K562 (cell line): ENCODE results near the gene NDOR1. TPM values are rescaled to one million over a fixed set of nuclear protein-coding genes. Genes with fewer than 3 reads are reported as not detected.

Experiments
- ATAC-seq: fragments of 200-7000 bp; cut with Tn5 transposase; 3 replicates; pipeline ENCODE4 v1.9.1; 2020; ENCODE audit warnings: moderate library complexity
- BruUV-seq: library from RNA; stranded (reverse); fragments of 400-500 nt; replicated peaks from 2 replicates; lab custom pipeline; 2021; lab: Mats Ljungman, UMichigan
- CTCF ChIA-PET: fragments of 300-600 bp; formaldehyde crosslinking; extraction: SDS; loops from one replicate; lab custom pipeline; 2021; ENCODE audit warnings: low intra/inter-chr PET ratio; lab: Yijun Ruan, JAX
- POLR2A ChIA-PET: fragments of 300-600, 350-650 bp; sonication (Branson Sonifier 250); formaldehyde crosslinking; extraction: SDS; loops from one replicate; lab custom pipeline; 2021; ENCODE audit warnings: antibody characterized with exemption, inconsistent platforms; lab: Yijun Ruan, JAX
- DNase-seq, 4 experiments: peaks; one replicate each; pipeline versions ENCODE4 v3.0.0 to v3.0.0-alpha.2; 2011 to 2018; ENCODE audit warnings: low spot score in 3 of 4, mixed read lengths in 3 of 4; ENCODE audit errors: extremely low read depth in 1 of 4
- FAIRE-seq: peaks from 2 replicates; lab custom pipeline; 2011; peaks lifted over from hg19 to GRCh38; lab: Jason Lieb, UNC
- H2AFZ ChIP-seq: 2 replicates; pipeline ENCODE4 v1.6.0; 2011; ENCODE audit warnings: low read depth, low read length, control low read depth, inconsistent platforms
- H3K27ac ChIP-seq: fragments of 200-600 bp; 3 replicates; pipeline ENCODE4 v1.8.0; 2011; ENCODE audit warnings: low read depth, mild to moderate bottlenecking, control low read depth, inconsistent platforms, low read length, moderate library complexity, mixed read lengths; ENCODE audit errors: extremely low read depth
- H3K27me3 ChIP-seq, 2 experiments: fragments of 300-600 bp in 1 of 2; 2 replicates in 1 of 2; 3 replicates in 1 of 2; pipeline versions ENCODE4 v1.6.0 to v1.8.0; 2011; ENCODE audit warnings: inconsistent platforms in 2 of 2, low read length in 2 of 2, mild to moderate bottlenecking in 1 of 2, mixed read lengths in 1 of 2, moderate library complexity in 1 of 2; ENCODE audit not compliant: control insufficient read depth in 2 of 2, insufficient read depth in 2 of 2
- H3K36me3 ChIP-seq: fragments of 300-600 bp; 3 replicates; pipeline ENCODE4 v1.8.0; 2011; ENCODE audit warnings: mild to moderate bottlenecking, low read length, inconsistent platforms; ENCODE audit not compliant: control insufficient read depth, insufficient read depth
- H3K4me1 ChIP-seq, 2 experiments: fragments of 200-600 bp in 1 of 2; replicated peaks in 1 of 2; 2 replicates in 1 of 2; 3 replicates in 1 of 2; pipeline versions ENCODE4 v1.5.1 to v1.8.0; 2011; ENCODE audit warnings: inconsistent platforms in 2 of 2, low read length in 2 of 2, mild to moderate bottlenecking in 1 of 2, mixed read lengths in 1 of 2, moderate library complexity in 1 of 2; ENCODE audit not compliant: control insufficient read depth in 2 of 2, insufficient read depth in 2 of 2
- H3K4me2 ChIP-seq: 2 replicates; pipeline ENCODE4 v1.6.1; 2011; ENCODE audit warnings: low read length, control low read depth, inconsistent platforms, mixed read lengths; ENCODE audit not compliant: insufficient read depth
- H3K4me3 ChIP-seq: fragments of 200-600 bp; sonication (generic), shearing (Covaris generic); 2 replicates; pipeline ENCODE4 v1.5.1; 2016; ENCODE audit warnings: control low read depth, inconsistent platforms
- H3K79me2 ChIP-seq: fragments of 200-600 bp; 3 replicates; pipeline ENCODE4 v1.8.0; 2011; ENCODE audit warnings: low read length, inconsistent platforms; ENCODE audit not compliant: control insufficient read depth, insufficient read depth
- H3K9ac ChIP-seq, 2 experiments: 2 replicates each; pipeline versions ENCODE4 v1.6.0 to v1.6.1; 2011; ENCODE audit warnings: low read depth in 2 of 2, low read length in 2 of 2, control low read depth in 1 of 2, inconsistent platforms in 1 of 2, mild to moderate bottlenecking in 1 of 2, mixed read lengths in 1 of 2; ENCODE audit not compliant: insufficient read depth in 1 of 2
- H3K9me1 ChIP-seq: one replicate; pipeline ENCODE4 v1.6.0; 2011; ENCODE audit warnings: inconsistent platforms, mild to moderate bottlenecking, low read length, moderate library complexity; ENCODE audit not compliant: control insufficient read depth, insufficient read depth
- H3K9me3 ChIP-seq: replicated peaks from 2 replicates; pipeline ENCODE4 v1.5.1; 2011; ENCODE audit warnings: low read depth, low read length, inconsistent platforms; ENCODE audit not compliant: control insufficient read depth, insufficient read depth
- H4K20me1 ChIP-seq: replicated peaks from 2 replicates; pipeline ENCODE4 v1.6.1; 2011; ENCODE audit warnings: low read length, inconsistent platforms, mixed read lengths; ENCODE audit not compliant: control insufficient read depth, insufficient read depth
- ARID1B ChIP-seq: fragments of 450-650 bp; IDR thresholded peaks from 2 replicates; pipeline ENCODE4 v1.6.1; 2016; ENCODE audit warnings: antibody characterized with exemption, mild to moderate bottlenecking, inconsistent platforms
- C11orf30 ChIP-seq: fragments of 450-650 bp; IDR thresholded peaks from 2 replicates; pipeline ENCODE4 v1.6.1; 2016; ENCODE audit warnings: low read depth, mild to moderate bottlenecking
- ETV1 ChIP-seq: fragments of 450-650 bp; conservative IDR thresholded peaks from 2 replicates; pipeline ENCODE4 v1.6.1; 2016; ENCODE audit warnings: missing genetic modification characterization, control low read depth, low read depth, missing compliant biosample characterization
- KAT8 ChIP-seq: fragments of 450-650 bp; IDR thresholded peaks from 2 replicates; pipeline ENCODE4 v1.6.1; 2016; ENCODE audit warnings: low read depth, mild to moderate bottlenecking
- MECOM ChIP-seq: fragments of 250-450 bp; sonication (Bioruptor Pico); IDR thresholded peaks from 2 replicates; pipeline ENCODE4 v1.8.0; 2022; ENCODE audit warnings: inconsistent platforms
- MEF2A ChIP-seq: IDR thresholded peaks from 2 replicates; pipeline ENCODE4 v1.6.1; 2011; ENCODE audit warnings: low read depth, mild to moderate bottlenecking, low read length, moderate library complexity; ENCODE audit not compliant: control insufficient read depth
- SOX6 ChIP-seq: fragments of 450-650 bp; IDR thresholded peaks from 2 replicates; pipeline ENCODE4 v1.6.1; 2014; ENCODE audit warnings: mild to moderate bottlenecking
- ZNF224 ChIP-seq: sonication (generic); formaldehyde crosslinking; IDR thresholded peaks from 2 replicates; pipeline ENCODE4 v1.8.0; 2022; ENCODE audit warnings: mild to moderate bottlenecking, missing genetic modification reagents
- ZNF77 ChIP-seq: fragments of 250-450 bp; sonication (Bioruptor Pico); IDR thresholded peaks from 2 replicates; pipeline ENCODE4 v1.5.0; 2020
- WGBS: fragments of 100-300 bp; shearing (Covaris generic); methylation state at CpG from one replicate; pipeline ENCODE4 v1.1.6; 2016; ENCODE audit warnings: low coverage, mixed read lengths; ENCODE audit not compliant: insufficient coverage; ENCODE audit errors: missing lambda C conversion rate; 5-methylcytosine and 5-hydroxymethylcytosine counted together
- in situ Hi-C: fragments of 300-500 bp; cut with MboI; formaldehyde crosslinking; loops from 4 replicates; pipeline ENCODE4 v1.15.0; 2018; ENCODE audit warnings: inconsistent platforms, mixed read lengths
- intact Hi-C: fragments of 100-400 bp; cut with micrococcal nuclease; formaldehyde crosslinking; loops from 2 replicates; pipeline ENCODE4 v1.14.2; 2022
- polyA plus RNA-seq, 8 experiments: library from polyadenylated mRNA; depleted of rRNA in 4 of 8; stranded (reverse) in 5 of 8; unstranded in 3 of 8; fragments of >200 nt; fragmentation: Nextera tagmentation in 2 of 8; fragmentation: Illumina TruSeq in 1 of 8; extraction: Ambion mirVana in 2 of 8; extraction: Trizol in 1 of 8; gene quantifications; 2 replicates each; pipeline versions ENCODE4 v1.2.1 to v1.2.3, GENCODE V29; 2011 to 2014; ENCODE audit warnings: inconsistent platforms in 1 of 8, missing spikeins in 1 of 8
- total RNA-seq, 7 experiments: library from RNA; depleted of rRNA in 6 of 7; stranded (reverse); fragments of >200 nt in 6 of 7; fragmentation: Illumina TruSeq in 2 of 7; extraction: Trizol in 2 of 7; gene quantifications; 2 replicates each; pipeline versions ENCODE4 v1.2.1 to v1.2.3, GENCODE V29; 2011 to 2021; ENCODE audit warnings: low replicate concordance in 1 of 7
- TF ChIP-seq, protein P1 (sequence below): sonication (generic); formaldehyde crosslinking; IDR thresholded peaks from 2 replicates; pipeline ENCODE4 v1.8.0; 2023; ENCODE audit warnings: mild to moderate bottlenecking, missing genetic modification reagents
- TF ChIP-seq, protein P2 (sequence below), 2 experiments: fragments of 450-650 bp; IDR thresholded peaks; 2 replicates each; pipeline ENCODE4 v1.6.1; 2018; ENCODE audit warnings: mild to moderate bottlenecking in 2 of 2, low read depth in 1 of 2; ENCODE audit not compliant: partially characterized antibody in 2 of 2
- TF ChIP-seq, protein P3 (sequence below): fragments of 250-450 bp; sonication (Bioruptor Pico); IDR thresholded peaks from 2 replicates; pipeline ENCODE4 v1.5.0; 2021

NDOR1 gene
- total and polyA plus RNA-seq, 9 of the 15 experiments (the other 6 are each of a cell fraction or from before 2014, with no cell fraction given) = 0.06 to 36.9 (median 6.9) TPM

DNA sequence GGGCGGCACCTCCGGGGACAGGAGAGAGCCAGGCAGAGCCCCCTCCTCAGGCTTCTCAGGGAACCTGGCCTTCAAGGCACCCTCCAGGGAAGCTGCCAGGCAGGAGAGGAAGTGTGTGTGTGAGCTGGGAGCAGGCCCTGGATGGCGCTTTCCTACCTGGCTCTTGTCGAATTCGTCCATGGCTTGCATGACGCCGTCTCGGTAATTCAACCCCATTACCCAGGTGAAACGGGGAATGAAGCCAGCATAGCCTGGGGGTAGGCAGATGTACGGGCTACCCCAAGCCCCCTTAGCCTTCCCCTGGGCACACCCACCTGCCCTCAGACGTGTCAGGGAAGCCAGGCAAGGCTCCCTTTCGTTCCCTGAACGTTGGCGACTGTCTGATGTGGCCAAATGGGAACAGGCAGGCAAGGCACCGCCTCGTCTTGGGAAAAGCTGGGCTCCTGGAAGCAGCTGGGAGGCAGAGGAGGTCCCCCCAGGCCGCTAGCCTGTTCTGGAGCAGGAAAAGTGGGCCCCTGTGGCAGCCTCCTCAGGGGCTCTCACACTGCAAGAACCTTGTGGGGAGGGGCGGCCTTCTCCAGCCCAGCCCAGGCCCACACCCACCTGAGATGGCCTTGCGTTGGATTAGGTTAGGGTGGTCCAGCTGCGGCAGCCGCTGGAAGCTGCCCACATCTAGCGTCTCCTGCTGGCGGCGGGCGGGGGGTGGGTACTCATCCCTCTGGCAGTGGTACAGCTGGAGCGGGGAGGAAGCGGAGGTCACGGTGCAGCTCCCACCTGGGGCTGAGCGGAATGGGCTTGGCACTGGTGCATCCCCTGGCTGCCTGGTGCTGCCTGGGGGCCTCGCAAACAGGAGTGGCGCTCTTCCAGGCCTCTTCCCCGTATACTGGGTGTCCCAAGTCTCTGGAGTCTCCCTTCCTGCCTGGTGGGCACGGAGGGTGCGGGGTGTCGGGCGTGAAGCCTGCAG is 39.3 kb downstream of the NDOR1 start:
- intact Hi-C loops (loop anchor here (5.0 to 10.0 kb wide), 2 partner anchors 58 to 460 kb away; partner anchors contain the start of gene NRARP), in situ Hi-C loops (loop anchor here (25.0 kb wide), 1 partner anchor 457 kb away; the partner anchor contains the start of genes CCDC183 and TMEM141)
- Histone ChIP-seq H3K4me1 (peaks cover 18 to 70% of the 10 kb centered on the region in 2 experiments; a peak in 4 of 5 replicates), H3K79me2 (peaks cover 38% of the 10 kb centered on the region), H3K9ac (peak overlapping the region; percentile 17 to 100; a peak in 3 of 4 replicates), H4K20me1 (peaks cover 30% of the 10 kb centered on the region), H3K27me3 (no peaks in the 10 kb centered on the region), H3K27ac (no peak overlapping the region), H3K36me3 (peaks cover 26% of the 10 kb centered on the region), H3K9me1 (peaks cover 4% of the 10 kb centered on the region), H3K9me3 (no peaks in the 10 kb centered on the region), H2AFZ (no peak overlapping the region), H3K4me3 (no peak overlapping the region), H3K4me2 (no peak overlapping the region; the same call in 1 of the 2 replicates)
- BruUV-seq = no TSS peak
- ChIA-PET CTCF (no interaction called here), POLR2A (interaction anchor here (0.6 to 6.5 kb wide), 8 partner anchors 9 to 484 kb away, joined by 3 to 221 read pairs (median 4); partner anchors contain the start of genes NELFB and STPG3)
- ATAC-seq (no peak), DNase-seq (peak in 1 of 4 experiments; percentile 10), FAIRE-seq (peak; percentile 37)
- WGBS = 84% methylated on average over 29 of the region's 36 CpGs
- no peak for TF ChIP-seq C11orf30
- TF ChIP-seq ETV1 = no peak
- TF ChIP-seq MECOM (CRISPR knock-in tag) = no peak
- no peak for TF ChIP-seq ZNF224 (CRISPR knock-in tag)
- TF ChIP-seq, protein P1, sequence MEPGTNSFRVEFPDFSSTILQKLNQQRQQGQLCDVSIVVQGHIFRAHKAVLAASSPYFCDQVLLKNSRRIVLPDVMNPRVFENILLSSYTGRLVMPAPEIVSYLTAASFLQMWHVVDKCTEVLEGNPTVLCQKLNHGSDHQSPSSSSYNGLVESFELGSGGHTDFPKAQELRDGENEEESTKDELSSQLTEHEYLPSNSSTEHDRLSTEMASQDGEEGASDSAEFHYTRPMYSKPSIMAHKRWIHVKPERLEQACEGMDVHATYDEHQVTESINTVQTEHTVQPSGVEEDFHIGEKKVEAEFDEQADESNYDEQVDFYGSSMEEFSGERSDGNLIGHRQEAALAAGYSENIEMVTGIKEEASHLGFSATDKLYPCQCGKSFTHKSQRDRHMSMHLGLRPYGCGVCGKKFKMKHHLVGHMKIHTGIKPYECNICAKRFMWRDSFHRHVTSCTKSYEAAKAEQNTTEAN (CRISPR knock-in tag) = no peak
- 0 out of 2 replicates have a peak, but pooled peaks have one; percentile 4 for TF ChIP-seq ZNF77 (CRISPR knock-in tag)
- TF ChIP-seq, protein P2, sequence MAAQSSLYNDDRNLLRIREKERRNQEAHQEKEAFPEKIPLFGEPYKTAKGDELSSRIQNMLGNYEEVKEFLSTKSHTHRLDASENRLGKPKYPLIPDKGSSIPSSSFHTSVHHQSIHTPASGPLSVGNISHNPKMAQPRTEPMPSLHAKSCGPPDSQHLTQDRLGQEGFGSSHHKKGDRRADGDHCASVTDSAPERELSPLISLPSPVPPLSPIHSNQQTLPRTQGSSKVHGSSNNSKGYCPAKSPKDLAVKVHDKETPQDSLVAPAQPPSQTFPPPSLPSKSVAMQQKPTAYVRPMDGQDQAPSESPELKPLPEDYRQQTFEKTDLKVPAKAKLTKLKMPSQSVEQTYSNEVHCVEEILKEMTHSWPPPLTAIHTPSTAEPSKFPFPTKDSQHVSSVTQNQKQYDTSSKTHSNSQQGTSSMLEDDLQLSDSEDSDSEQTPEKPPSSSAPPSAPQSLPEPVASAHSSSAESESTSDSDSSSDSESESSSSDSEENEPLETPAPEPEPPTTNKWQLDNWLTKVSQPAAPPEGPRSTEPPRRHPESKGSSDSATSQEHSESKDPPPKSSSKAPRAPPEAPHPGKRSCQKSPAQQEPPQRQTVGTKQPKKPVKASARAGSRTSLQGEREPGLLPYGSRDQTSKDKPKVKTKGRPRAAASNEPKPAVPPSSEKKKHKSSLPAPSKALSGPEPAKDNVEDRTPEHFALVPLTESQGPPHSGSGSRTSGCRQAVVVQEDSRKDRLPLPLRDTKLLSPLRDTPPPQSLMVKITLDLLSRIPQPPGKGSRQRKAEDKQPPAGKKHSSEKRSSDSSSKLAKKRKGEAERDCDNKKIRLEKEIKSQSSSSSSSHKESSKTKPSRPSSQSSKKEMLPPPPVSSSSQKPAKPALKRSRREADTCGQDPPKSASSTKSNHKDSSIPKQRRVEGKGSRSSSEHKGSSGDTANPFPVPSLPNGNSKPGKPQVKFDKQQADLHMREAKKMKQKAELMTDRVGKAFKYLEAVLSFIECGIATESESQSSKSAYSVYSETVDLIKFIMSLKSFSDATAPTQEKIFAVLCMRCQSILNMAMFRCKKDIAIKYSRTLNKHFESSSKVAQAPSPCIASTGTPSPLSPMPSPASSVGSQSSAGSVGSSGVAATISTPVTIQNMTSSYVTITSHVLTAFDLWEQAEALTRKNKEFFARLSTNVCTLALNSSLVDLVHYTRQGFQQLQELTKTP (IDR thresholded peaks at IDR 0.05; ENCODE audit: low read depth in 1 of 2, partially characterized antibody in 2 of 2) = no peak
- TF ChIP-seq, protein P3, sequence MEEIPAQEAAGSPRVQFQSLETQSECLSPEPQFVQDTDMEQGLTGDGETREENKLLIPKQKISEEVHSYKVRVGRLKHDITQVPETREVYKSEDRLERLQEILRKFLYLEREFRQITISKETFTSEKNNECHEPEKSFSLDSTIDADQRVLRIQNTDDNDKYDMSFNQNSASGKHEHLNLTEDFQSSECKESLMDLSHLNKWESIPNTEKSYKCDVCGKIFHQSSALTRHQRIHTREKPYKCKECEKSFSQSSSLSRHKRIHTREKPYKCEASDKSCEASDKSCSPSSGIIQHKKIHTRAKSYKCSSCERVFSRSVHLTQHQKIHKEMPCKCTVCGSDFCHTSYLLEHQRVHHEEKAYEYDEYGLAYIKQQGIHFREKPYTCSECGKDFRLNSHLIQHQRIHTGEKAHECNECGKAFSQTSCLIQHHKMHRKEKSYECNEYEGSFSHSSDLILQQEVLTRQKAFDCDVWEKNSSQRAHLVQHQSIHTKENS (CRISPR knock-in tag) = no peak
- no peak for TF ChIP-seq KAT8
- no peak for TF ChIP-seq MEF2A
- TF ChIP-seq ARID1B = no peak
- no peak for TF ChIP-seq SOX6
